AML-193 (cell line): ENCODE data around the gene GALP.
"Not testable (repeated sequence)": the region's sequence is repeated elsewhere in the genome, so short reads cannot be mapped to it uniquely, and the experiment has no call there.

ENCODE experiments used
- DNase-seq, 2 experiments: peaks; one replicate each; lab custom pipeline; 2025; lab: John Stamatoyannopoulos, UW

Gene GALP

DNA sequence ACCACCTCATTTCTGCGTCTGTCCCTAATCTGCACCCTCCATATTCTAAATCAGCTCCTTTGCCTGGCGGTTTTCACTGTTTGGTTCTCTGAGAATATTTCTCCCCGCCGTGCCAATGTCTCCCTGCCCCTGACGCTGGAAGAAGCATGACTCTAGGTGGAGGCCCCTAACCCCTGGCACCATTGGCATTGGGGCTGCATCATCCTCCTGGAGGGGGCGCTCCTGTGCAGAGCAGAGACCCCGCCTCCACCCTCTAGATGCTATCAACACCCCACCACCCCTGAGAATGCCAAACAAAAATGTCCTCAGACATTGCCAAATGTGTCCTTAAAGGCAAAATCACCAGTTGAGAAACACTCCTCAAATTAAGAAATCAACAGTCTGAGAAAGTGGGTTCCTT, 15.3 kb downstream of the GALP start:
- DNase-seq = no peak

DNA sequence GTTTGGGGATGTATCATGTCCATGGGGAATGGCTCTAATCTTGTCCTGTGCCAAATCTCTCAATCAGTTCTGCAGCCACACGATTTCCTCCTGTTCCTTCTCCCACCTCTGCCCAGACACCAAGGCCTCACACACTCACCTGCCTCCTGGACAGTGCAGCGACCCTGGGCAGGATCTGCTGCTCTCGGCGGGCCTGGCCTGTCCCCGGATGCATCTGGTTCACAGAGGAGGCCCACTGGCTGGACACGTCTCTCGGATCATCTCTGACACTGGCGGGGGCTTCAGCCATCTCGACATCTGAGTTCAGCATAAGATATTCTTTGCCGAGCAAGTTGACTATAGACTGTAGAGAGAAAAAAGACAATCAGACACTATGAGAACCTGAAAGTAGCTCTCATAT, 15.9 kb downstream of the GALP start:
- DNase-seq = no peak

DNA sequence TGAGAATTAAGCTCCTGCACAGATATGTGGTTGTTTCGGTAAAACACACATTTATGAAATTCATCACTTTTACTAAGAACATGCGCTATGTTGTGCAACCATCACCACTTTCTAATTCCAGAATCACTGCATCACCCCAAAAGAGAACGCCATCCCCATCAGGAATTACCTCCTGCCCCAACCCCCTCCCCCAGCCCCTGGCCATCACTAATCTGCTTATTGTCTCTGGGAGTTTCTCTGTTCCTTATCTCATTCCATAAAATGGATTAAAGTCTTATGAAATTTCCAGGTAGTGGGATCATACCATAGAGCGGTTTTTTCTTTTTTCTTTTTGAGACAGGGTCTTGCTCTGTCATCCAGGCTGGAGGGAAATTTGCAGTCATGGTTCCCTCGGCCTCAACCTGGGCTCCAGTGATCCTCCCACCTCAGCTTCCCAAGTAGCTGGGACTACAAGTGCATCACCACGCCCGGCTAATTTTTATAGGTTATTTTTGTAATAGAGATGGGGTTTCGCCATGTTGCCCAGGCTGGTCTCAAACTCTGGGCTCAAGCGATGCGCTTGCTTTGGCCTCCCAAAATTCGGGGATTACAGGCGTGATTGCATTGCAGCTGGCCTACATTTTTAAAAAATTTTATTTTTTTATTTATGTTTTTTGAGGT, 18.3 kb downstream of the GALP start:
- no peak for DNase-seq

DNA sequence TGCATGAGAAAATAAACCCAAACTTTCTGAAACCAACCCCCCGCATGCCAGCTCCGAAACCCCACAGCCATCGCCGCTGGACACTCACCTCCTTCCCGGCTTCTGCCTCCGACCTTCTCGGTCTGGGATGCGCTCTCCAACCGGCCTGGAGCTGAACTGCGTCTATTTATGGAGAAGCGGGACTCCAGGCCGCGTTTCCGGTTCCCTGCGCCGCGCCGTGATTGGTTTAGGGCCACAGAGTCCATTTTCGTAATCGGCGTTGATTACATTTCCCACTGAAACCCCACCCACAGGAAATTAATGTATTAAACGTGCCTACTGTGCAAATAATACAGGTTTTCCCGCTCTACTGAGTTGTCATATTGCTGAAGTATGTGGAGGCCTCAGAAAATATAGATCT, 21.8 kb downstream of the GALP start, which contains the start of gene ZSCAN5B:
ZSCAN5B (minus strand) TSS at position 138 of the 400 bp plus-strand sequence. CDS start 4,731 bp downstream, outside the sequence.
- not testable (repeated sequence) for DNase-seq

DNA sequence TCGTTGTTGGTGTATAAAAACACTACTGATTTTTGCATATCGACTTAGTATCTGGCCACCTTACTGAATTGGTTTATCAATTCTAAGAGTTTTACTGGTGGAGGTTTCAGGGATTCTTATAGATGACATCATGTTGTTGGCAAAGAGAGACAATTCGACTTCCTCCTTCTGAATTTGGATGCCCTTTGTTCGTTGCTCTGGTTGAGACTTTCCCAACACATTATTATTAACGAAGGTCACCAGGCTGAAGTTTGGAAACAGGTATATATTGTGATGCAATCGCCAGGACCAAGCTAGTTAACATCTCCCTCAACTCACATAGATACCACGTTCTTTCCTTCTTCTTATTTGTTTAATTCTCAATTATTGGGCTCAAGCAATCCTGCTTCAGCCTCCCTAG, 23.9 kb downstream of the GALP start:
- no peak for DNase-seq

DNA sequence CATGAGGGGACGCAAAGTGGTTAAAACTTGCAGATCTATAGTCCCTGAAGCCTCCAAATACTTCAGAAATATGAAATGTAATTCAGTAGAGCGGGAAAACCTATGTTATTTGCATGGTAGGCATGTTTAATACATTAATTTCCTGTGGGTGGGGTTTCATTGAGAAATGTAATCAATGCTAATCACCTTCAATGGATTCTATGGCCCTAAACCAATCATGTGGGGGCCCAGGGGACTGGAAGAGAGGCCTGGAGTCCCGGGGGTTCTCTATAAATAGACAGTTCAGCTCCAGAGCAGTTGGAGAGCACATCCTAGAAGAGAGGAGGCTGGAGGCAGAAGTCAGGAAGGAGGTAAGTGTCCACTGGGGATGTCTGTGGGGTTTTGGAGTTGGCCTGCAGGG, 26.2 kb downstream of the GALP start, which contains the start of gene ZSCAN5C:
ZSCAN5C (plus strand) TSS at position 301 of the 400 bp plus-strand sequence. CDS start 3,641 bp downstream, outside the sequence.
- DNase-seq = no peak

DNA sequence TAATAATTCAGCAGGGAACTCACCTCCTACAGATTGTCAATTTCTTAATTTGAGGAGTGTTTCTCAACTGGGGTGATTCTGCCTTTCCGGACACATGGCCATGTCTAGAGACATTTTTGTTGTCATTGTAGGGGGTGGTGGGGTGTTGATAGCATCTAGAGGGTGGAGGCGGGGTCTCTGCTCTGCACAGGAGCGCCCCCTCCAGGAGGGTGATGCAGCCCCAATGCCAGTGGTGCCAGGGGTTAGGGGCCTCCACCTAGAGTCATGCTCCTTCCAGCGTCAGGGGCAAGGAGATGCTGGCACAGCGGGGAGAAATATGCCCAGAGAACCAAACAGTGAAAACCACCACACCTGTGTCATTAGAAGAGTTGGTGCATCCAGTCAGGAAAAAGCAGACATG, 31.8 kb downstream of the GALP start:
- DNase-seq = not testable (repeated sequence)

DNA sequence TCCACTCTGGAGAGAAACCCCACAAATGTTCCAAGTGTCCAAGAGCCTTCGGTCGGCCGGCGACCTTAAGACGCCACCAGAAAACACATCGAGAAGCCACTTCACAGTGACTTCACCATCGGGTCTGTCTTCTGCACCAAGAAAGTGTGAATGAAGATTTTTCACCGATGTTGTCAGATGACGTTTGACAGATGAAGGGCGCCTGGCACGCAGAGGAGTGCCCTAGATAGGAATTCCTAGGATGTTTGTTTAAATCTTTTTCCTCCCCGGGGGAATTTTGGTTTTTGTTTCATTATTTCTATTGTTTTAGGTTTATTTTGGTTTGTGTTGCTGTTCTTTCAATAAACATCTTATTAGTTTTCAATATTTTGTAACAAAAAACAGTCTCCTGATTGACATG, 33.3 kb downstream of the GALP start:
- no peak for DNase-seq

DNA sequence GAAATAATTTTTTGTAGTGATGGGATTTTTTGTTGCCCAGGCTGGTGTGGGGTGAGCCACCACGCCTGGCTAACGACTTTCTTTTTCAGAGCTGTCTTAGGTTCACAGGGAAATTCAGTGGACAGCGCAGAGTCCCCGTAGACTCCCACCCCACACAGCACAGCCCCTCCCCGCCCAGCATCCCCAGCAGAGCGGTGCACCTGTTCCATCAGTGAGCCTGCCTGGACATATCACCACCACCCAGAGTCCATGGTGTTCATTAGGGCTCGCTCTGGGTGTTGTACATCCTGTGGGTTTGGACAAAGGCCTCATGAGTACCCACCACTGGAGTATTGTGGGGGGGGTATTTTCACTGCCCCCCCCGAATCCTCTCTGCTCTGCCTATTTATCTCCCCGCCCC, 34.2 kb downstream of the GALP start:
- not testable (repeated sequence) for DNase-seq

DNA sequence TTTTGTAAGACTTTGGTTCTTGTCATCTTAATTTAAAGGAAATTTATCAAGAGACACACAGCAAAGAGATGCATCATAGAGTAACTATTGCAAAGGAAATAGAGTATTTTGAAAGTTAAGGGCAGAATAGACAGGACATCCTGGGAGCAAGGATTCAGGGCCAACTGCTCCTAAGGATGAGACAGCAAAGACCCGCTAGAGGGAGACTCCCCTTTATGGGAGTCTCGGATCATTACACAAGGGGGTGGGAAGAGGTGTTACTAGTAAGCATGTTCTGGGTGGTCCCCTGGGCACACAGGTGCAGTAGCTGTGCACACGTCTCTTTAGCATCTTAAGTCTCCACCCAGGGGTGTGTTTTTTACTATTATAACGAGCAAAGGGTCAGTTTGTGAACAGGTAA, 35.9 kb downstream of the GALP start:
- DNase-seq = no peak

DNA sequence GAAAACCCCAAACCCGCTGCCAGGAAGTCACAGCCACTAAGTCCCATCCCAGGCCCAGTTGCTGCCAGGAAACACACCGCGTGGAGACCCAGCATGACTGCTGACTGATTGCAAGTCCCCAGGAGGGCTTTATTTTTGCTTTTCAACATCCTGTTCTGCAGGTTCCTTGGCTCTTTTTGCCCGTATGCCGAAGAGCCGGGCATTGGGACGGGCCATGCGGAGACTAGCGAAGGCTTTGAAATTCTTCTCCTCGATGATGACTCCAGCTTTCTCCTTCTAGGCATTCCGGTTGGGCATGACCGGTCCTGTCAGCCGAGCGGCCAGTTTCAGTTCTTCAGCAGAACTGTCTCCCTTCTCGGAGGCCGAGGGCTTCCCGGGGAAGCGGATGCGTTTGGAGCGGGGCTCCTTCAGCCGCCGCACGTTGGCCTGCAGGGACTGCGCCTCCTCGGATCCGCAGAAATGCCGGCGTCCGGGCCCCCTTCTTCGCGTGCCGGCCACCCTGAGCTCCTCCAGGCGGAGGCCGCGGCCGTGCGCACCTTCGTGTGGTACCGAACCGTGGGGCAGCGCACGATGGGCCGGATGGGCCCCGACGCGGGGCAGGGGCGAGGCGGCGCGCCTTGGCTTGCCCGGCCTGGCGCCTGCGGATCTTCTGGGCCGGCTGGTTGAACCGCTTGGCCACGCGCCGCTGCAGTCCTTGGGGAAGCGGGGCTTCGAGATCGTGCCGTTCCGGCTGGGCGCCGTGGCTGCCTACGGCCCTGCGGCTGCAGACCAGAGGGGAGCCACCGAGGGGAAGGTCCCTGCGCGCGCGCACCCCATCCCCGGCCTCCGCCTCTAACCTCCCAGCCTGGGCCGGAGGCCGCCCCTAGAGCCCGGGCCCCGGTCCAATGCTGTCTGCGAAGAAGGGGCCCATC, 41.5 kb downstream of the GALP start:
- DNase-seq = no peak

DNA sequence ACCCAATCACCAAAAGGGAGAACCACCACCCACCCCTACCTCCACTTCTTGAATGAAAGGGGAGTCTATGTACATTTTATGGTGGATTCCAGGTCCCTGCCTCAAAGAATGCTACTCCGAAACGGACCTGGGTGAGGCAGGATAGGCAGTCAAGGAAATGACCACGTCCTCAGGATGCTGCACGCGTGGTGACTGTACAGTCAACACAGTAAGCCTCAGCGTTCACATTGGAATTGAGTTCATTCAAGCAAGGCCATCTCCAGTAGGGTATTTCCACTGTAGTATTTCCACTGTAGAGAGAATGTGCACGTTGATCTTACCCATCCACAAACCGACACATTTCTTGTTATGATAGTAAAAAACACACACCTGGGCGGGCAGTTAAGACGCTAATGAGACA, 43.2 kb downstream of the GALP start:
- no peak for DNase-seq

DNA sequence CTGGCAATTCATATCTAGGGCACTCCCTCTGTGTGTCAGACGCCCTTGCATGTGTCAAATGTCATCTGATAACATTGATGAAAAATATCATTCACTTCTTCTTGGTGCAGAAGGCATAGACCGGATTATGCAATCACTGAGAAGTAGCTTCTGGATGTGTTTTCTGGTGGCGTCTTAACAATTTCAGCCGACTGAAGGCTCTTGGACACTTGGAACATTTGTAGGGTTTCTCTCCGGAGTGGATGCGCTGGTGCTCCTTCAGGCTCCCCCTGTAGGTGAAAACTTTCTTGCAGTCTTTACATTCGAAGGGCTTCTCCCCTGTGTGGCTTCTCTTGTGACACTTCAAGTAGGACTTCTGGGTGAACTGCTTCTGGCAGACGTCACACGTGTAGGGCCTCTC, 45.6 kb downstream of the GALP start:
- not testable (repeated sequence) for DNase-seq

DNA sequence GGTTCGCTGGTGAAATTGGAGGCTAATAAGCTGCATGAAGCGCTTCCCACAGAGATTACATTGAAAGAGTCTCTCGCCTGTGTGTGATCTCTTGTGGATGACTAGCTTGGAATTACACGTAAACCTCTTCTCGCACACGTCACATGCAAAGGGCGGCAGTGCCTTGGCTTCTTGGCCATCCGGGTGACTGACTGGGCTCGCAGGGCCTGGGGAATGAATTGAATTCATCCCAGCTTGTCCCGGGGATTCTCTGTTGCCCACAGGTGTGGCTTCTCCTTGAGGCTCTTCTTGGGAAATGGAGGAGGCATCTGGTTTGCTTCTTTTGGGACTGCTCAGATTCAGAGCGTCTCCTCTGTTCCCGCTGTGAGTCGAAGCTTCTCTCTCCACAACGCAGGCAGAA, 46.0 kb downstream of the GALP start:
- DNase-seq = no peak

DNA sequence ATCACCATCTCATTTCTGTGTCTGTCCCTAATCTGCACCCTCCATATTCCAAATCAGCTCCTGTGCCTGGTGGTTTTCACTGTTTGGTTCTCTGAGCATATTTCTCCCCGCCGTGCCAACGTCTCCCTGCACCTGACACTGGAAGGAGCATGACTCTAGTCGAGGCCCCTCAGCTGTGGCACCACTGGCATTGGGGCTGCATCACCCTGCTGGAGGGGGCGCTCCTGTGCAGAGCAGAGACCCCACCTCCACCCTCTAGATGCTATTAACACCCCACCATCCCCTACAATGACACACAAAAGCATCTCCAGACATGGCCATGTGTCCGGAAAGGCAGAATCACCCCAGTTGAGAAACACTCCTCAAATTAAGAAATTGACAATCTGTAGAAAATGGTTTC, 47.1 kb downstream of the GALP start:
- DNase-seq = no peak

DNA sequence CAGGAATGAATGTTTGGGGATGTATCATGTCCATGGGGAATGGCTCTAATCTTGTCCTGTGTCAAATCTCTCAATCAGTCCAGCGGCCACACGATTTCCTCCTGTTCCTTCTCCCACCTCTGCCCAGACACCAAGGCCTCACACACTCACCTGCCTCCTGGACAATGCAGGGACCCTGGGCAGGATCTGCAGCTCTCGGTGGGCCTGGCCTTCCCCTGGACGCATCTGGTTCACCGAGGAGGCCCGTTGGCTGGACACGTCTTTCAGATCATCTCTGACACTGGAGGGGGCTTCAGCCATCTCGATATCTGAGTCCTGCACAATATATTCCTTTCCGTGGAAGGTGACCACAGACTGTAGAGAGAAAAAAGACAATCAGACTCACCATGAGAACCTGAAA, 47.7 kb downstream of the GALP start:
- no peak for DNase-seq
